ENCODE data around the gene EGLN3.

EGLN3 gene

DNA sequence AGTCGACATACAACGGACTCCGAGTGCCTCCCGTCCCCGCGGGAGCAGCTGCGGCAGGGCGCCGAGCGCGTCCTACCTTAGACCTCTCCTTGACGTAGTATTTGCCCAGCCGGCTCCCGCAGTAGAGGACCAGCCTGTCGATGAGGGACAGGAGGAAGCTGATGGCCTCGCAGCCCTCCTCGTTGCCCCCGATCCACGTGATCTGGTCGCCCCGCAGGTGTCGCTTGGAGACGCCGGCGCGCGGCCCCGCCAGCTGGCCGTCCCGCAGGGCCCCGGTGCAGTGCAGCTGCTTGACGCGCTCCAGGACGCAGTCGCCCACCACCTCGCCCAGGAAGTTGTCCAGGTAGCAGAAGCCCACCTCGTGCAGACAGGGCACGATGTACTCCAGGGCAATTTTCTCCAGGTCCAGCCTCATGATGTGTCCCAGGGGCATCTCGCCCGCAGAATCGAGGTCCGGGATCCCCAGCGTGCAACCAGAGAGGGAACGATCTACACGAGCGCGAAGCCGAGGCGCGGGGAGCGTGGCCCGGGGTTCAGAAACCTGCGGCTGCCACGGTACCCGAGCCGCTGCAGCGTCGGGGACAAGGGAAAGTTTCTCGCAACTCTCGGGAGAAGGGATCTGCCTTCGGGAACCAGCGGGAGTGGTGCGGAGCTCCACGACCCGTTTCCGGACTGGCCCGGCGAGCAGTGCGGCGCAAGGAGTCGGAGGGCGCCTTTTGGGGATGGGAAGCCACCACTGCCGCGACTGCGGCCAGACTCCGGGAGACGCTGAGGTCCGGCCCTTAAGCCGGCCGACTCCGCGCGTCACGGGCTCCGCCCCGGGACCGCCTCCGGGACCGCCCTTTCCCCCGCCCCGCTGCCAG, at the start of gene EGLN3:
EGLN3 (minus strand) TSS at position 755 of the 863 bp plus-strand sequence; CDS start at position 433, 322 bp downstream.
- Histone ChIP-seq H3K27ac (ENCODE audit: low read depth, low read length, poor library complexity, severe bottlenecking) (no peak within 1 kb of the TSS), H3F3A (ENCODE audit: insufficient read depth, low read length) (no peaks in the 10 kb centered on the region), H3K36me3 (ENCODE audit: insufficient read depth, low read length) (no peaks in the 10 kb centered on the region), H3K79me2 (ENCODE audit: insufficient read depth, low read length) (no peaks in the 10 kb centered on the region), H3K4me1 (ENCODE audit: insufficient read depth, low read length, severe bottlenecking) (no peaks in the 10 kb centered on the region), H3K9me2 (ENCODE audit: low read depth, low read length) (no peaks in the 10 kb centered on the region), H3K9ac (ENCODE audit: low read length) (no peak within 1 kb of the TSS), H3K9me3 (ENCODE audit: low read length) (0 out of 2 replicates have a peak, but pooled peaks cover 2% of the 10 kb centered on the region), H2AFZ (ENCODE audit: low read length) (no peak within 1 kb of the TSS), H4K20me1 (ENCODE audit: insufficient read depth, low read length) (no peaks in the 10 kb centered on the region), H3K4me2 (ENCODE audit: low read length) (no peak within 1 kb of the TSS), H3K27me3 (ENCODE audit: insufficient read depth, low read length) (no peaks in the 10 kb centered on the region; the same call in 1 of the 2 replicates), H3K4me3 (ENCODE audit: low read depth, low read length, poor library complexity, severe bottlenecking) (no peak within 1 kb of the TSS)
- TF ChIP-seq, protein P1, sequence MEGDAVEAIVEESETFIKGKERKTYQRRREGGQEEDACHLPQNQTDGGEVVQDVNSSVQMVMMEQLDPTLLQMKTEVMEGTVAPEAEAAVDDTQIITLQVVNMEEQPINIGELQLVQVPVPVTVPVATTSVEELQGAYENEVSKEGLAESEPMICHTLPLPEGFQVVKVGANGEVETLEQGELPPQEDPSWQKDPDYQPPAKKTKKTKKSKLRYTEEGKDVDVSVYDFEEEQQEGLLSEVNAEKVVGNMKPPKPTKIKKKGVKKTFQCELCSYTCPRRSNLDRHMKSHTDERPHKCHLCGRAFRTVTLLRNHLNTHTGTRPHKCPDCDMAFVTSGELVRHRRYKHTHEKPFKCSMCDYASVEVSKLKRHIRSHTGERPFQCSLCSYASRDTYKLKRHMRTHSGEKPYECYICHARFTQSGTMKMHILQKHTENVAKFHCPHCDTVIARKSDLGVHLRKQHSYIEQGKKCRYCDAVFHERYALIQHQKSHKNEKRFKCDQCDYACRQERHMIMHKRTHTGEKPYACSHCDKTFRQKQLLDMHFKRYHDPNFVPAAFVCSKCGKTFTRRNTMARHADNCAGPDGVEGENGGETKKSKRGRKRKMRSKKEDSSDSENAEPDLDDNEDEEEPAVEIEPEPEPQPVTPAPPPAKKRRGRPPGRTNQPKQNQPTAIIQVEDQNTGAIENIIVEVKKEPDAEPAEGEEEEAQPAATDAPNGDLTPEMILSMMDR (IDR thresholded peaks at IDR 0.05; ENCODE audit: low read length): no peak
- no peak for TF ChIP-seq EZH2 (IDR thresholded peaks at IDR 0.05; ENCODE audit: borderline replicate concordance, low read length)

DNA sequence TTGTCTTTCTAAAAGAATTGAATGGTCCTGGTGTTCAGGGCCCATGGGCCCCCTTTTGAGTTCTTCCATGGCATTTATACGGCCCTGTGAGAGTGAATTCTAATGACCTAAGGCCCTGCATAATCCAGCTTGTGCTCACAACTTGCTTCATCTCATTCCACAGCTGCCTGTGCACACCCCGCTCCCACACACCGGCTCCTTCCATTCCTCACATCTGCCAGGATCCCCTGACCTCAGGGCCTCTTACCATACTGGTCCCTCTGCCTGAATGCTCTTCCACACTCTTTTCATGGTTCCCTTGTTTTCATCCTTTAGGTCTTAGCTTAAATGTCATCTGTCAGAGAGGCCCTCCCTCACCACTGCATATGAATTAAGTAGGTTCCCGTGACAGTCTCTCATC, 49.5 kb upstream of the EGLN3 start:
- no peak for TF ChIP-seq EZH2 (IDR thresholded peaks at IDR 0.05; ENCODE audit: borderline replicate concordance, low read length)
- TF ChIP-seq, protein P1 (IDR thresholded peaks at IDR 0.05; ENCODE audit: low read length): no peak
- Histone ChIP-seq H3K27ac (ENCODE audit: low read depth, low read length, poor library complexity, severe bottlenecking) (no peak overlapping the region), H3K27me3 (ENCODE audit: insufficient read depth, low read length) (no peaks in the 10 kb centered on the region), H3K36me3 (ENCODE audit: insufficient read depth, low read length) (no peaks in the 10 kb centered on the region), H3K4me1 (ENCODE audit: insufficient read depth, low read length, severe bottlenecking) (no peaks in the 10 kb centered on the region), H3K4me2 (ENCODE audit: low read length) (no peak overlapping the region), H3K79me2 (ENCODE audit: insufficient read depth, low read length) (no peaks in the 10 kb centered on the region), H3F3A (ENCODE audit: insufficient read depth, low read length) (no peaks in the 10 kb centered on the region), H3K9ac (ENCODE audit: low read length) (no peak overlapping the region), H3K9me2 (ENCODE audit: low read depth, low read length) (no peaks in the 10 kb centered on the region), H3K9me3 (ENCODE audit: low read length) (no peaks in the 10 kb centered on the region), H4K20me1 (ENCODE audit: insufficient read depth, low read length) (no peaks in the 10 kb centered on the region), H2AFZ (ENCODE audit: low read length) (no peak overlapping the region), H3K4me3 (ENCODE audit: low read depth, low read length, poor library complexity, severe bottlenecking) (no peak overlapping the region)

DNA sequence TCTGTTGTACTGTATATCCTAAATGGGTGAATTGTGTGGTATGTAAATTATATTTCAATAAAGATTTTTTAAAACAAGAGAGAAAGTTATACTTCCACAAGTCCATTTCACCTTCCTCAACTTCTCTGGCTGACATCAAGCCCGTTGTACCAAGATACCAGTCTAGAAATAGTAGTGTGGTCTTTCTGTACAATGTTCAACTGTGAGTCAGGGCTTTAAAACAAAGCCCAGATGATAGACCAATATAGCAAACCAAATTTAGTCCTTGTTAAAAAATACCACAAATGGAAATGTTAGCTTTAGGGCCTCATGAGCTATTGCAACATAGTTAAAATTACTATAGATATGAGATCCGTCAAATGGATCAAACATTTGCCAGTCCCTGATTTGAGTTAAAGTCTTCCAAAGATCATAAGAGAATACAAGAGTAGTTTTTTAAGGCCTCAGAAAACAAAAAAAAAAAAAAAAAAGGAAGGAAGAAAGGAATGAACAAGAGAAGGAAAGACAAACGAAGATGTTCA, 49.0 kb upstream of the EGLN3 start:
- Histone ChIP-seq H3K9me3 (ENCODE audit: low read length) (no peaks in the 10 kb centered on the region), H3K4me3 (ENCODE audit: low read depth, low read length, poor library complexity, severe bottlenecking) (no peak overlapping the region), H3K9me2 (ENCODE audit: low read depth, low read length) (no peaks in the 10 kb centered on the region), H4K20me1 (ENCODE audit: insufficient read depth, low read length) (no peaks in the 10 kb centered on the region), H2AFZ (ENCODE audit: low read length) (no peak overlapping the region), H3F3A (ENCODE audit: insufficient read depth, low read length) (no peaks in the 10 kb centered on the region), H3K4me1 (ENCODE audit: insufficient read depth, low read length, severe bottlenecking) (no peaks in the 10 kb centered on the region), H3K9ac (ENCODE audit: low read length) (no peak overlapping the region), H3K36me3 (ENCODE audit: insufficient read depth, low read length) (no peaks in the 10 kb centered on the region), H3K27ac (ENCODE audit: low read depth, low read length, poor library complexity, severe bottlenecking) (no peak overlapping the region), H3K27me3 (ENCODE audit: insufficient read depth, low read length) (no peaks in the 10 kb centered on the region), H3K4me2 (ENCODE audit: low read length) (no peak overlapping the region), H3K79me2 (ENCODE audit: insufficient read depth, low read length) (no peaks in the 10 kb centered on the region)
- TF ChIP-seq, protein P1 (IDR thresholded peaks at IDR 0.05; ENCODE audit: low read length): no peak
- no peak for TF ChIP-seq EZH2 (IDR thresholded peaks at IDR 0.05; ENCODE audit: borderline replicate concordance, low read length)

All from OCI-LY1 (cell line).